GM12892 (cell line): Measurements from ENCODE around the gene SMURF2.

Source experiments
- POLR2A ChIP-seq: IDR thresholded peaks from 2 replicates; pipeline ENCODE4 v1.6.1; 2011; ENCODE audit warnings: low read depth, low read length, control low read depth
- POLR2AphosphoS5 ChIP-seq: IDR thresholded peaks from 2 replicates; pipeline ENCODE4 v1.6.1; 2011; ENCODE audit warnings: low read depth, low read length, control low read depth
- TAF1 ChIP-seq: IDR thresholded peaks from 2 replicates; pipeline ENCODE4 v1.6.1; 2011; ENCODE audit warnings: low read depth, mild to moderate bottlenecking, control low read depth, low read length, borderline replicate concordance

- no peak for TF ChIP-seq POLR2A
- no peak for TF ChIP-seq POLR2AphosphoS5
- TF ChIP-seq TAF1 = no peak
Observed at GRCh38 chr17:64579917-64580316, 82.2 kb downstream of the SMURF2 start.
